HG03439 (cell line): ENCODE data around the gene DBX2.
"Not testable (repeated sequence)": the region's sequence is repeated elsewhere in the genome, so short reads cannot be mapped to it uniquely, and the experiment has no call there.

ENCODE experiments used
- ATAC-seq: cut with Tn5 transposase; IDR thresholded peaks from one replicate; pipeline ENCODE4 v1.9.1; 2021; ENCODE audit warnings: mild to moderate bottlenecking, moderate library complexity; ENCODE audit not compliant: unreplicated experiment

Gene DBX2

DNA sequence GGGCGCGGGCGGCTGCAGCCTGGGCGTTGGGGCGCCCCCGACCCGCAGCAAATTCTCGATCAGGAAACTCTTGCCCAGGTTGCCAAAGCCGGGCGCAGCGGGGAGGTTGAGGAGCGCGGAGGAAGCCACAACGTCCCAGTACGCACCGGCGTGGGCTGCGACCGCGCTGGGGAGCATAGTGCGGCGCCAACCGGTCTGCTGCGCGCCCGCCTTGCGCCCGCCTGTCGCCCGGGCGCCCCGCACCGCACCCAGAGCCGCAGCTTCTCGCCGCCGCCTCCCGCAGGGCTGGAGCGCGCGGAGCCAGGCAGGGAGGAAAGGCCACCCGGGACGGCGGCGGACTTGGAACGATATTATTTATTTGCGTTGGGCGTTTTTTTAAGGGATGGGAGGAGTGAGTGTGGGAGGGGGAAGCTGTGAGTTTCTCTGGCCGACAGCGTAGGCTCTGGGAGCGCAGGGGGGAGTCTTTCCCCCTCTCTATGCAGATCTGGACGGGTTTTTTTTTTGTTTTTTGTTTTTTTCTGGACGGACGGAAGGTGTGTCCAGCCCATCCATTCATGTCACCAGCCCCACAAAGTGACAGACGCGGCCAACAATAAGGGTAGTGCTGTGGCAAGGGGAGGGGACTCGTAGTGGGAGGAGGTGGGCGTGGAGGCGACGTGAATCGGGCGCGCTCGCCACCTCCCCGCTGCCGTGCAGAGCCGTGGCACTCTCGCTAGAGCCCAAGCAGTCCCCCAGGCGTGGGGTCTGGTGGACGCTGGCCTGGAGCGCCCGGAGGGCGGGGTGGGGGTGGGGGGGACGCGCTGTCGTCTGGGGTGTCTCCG lies at the start of gene DBX2:
TSS of gene DBX2 (minus strand) at position 349 of the 821 bp plus-strand sequence. CDS start at position 177, 172 bp downstream.
- no peak for ATAC-seq

DNA sequence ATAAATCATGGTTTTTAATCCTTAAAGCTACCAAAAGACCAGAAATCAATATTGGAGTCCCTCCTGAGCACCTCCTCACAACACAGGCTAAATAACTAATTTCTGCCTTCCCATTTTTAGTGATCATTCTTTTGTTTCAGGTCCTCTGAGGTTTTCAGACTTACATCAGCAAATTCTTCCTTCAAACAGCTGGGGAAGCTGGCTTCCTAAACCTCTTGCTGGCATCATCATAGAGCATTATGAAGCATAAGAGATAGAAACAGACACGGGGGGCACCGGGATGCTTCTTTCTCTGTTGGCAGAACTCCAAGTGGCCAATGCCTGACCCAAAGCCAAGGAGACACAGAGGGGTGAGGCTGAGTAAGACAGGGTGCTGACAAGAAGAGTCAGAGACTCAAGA lies 47.9 kb upstream of the DBX2 start:
- no peak for ATAC-seq

DNA sequence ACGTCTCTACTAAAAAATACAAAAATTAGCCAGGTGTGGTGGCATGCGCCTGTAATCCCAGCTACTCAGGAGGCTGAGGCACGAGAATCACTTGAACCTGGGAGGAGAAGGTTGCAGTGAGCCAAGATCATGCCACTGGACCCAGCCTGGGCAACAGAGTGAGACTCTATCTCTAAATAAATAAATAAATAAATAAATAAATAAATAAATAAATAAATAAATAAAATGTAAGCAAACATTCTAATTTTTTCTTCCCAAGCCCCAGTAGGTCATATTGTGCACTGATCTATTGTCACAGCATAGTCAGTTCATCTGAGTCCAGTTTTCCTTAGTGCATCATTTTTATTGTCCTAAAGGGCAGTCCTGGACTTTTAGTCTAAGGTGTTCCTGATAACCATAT lies 44.5 kb upstream of the DBX2 start:
- ATAC-seq, result not testable (repeated sequence)

- no peak for ATAC-seq
Measured at GRCh38 chr12:45093051-45093450, 42.2 kb upstream of the DBX2 start.

GRCh38 chr12:45089411-45090075 lies 38.6 kb upstream of the DBX2 start:
- no peak for ATAC-seq

GRCh38 chr12:45088608-45089007 lies 37.7 kb upstream of the DBX2 start:
- ATAC-seq, result no peak

DNA sequence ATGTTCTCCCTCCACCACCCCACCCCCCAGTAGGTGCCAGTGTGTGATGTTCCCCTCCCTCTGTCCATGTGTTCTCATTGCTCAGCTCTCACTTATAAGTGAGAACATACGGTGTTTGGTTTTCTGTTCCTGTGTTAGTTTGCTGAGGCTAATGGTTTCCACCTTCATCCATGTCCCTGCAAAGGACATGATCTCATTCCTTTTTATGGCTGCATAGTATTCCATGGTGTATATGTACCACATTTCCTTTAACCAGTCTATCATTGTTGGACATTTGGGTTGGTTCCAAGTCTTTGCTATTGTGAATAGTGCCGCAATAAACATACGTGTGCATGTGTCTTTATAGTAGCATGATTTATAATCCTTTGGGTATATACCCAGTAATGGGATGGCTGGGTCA lies 33.3 kb upstream of the DBX2 start:
- not testable (repeated sequence) for ATAC-seq

GRCh38 chr12:45077251-45077650 lies 26.4 kb upstream of the DBX2 start:
- ATAC-seq, result no peak

DNA sequence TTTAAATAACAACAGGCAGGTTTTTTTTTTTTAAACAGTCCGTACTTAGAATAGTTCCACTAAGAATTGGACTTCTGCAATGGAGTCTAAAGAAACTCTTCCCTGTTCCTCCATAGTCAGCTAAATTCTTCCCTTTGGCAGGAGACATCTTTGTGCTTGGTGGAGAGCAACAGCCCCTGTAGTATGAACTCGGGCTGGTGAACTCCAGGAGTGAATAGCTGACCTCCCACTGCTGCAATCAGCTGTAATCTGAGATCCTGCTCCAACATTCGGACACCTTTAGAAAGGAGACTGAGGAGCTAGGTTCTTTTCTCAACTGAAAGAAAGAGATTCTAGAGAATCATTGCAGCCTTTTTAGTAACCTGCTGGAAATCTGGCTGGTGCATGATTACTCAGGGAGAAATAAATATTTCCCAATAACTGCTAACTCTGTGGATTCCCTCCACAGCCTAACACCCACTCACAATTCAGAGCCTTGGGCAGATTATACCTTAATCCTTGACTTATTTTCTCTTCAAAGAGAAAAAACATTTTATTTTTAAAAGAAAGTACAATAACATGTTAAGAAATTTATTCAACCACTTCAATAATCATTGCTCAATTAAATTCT lies 25.6 kb upstream of the DBX2 start:
- no peak for ATAC-seq

GRCh38 chr12:45075587-45076282 lies 24.8 kb upstream of the DBX2 start:
- no peak for ATAC-seq

- no peak for ATAC-seq
Measured at GRCh38 chr12:45065125-45065626, 14.3 kb upstream of the DBX2 start.

DNA sequence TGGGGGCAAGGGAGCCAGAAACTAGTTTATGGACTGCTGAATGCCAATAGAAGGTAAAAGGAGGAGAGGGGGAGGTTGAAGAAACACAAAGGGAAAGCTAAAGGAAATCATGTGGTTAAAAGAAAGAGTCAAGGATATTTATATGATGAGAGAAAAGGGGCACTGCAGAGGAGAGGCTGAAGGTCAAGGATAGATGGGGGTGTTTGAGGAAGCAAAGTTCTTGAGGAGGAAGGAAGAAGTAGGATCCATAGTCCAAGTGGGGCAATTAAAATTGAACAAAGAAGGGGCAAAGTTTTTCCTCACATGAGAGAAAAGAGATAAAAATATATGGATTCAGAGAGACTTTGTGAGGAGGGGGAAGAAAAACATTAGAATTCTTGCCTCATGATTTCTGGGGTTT lies 10.1 kb upstream of the DBX2 start:
- no peak for ATAC-seq

- no peak for ATAC-seq
Measured at GRCh38 chr12:45051572-45052125, 750 bp upstream of the DBX2 start.

- no peak for ATAC-seq
Measured at GRCh38 chr12:45049912-45050750, 768 bp downstream of the DBX2 start.

DNA sequence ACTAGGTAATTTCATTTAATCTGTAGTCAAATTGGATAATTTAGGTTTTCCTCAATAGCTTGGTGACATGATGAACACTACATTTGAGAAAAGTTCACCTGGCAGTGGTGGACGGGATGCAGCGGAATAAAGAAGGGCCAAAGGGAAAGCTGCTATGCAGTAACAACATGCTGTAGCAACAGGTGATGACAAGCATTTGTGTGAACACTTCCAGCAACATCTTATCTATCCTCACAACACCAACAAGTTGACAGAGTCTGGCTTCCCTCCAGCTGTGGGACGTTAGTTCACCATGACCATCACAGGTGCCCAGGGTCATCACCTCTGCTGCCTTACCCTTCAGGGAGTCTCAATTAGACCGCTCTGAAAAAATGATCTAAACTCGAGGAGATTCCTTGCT lies 8.3 kb downstream of the DBX2 start:
- ATAC-seq, result no peak

- no peak for ATAC-seq
Measured at GRCh38 chr12:45040977-45041376, 9.9 kb downstream of the DBX2 start.

DNA sequence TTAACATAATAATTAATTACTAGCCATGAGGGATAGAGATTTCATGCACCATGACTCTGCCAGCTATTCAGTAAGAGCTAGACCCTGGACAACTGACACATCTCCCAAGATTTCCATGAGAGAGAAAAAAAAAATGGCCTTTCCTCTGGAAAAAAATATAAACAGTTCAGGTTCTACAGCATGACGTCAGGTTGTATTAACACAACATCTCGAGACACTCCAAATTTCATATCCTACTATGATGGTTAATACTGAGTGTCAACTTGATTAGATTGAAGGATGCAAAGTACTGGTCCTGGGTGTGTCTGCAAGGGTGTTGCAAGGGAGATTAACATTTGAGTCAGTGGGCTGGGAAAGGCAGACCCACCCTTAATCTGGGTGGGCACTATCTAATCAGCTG lies 11.1 kb downstream of the DBX2 start:
- no peak for ATAC-seq

DNA sequence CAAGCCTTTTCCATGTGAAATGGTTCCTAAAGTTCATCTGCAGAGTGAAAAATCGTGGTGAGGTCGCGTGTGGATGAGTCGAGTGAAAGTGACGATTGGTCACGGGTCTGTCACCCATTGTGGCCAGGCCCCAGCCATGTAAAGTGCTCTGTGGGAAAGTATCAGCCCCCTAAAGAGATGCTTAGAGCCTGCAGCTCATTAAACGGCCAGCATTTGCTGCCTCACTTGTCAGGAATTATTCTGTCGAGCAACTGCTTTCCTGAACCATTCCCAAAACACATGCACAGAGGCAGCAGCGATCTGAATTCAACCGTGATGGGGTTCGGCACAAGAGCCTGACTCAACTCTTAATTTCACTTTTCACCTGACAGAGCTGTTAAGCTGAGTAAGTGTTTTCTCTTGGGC lies 16.0 kb downstream of the DBX2 start:
- no peak for ATAC-seq

GRCh38 chr12:45017916-45018315 lies 33.0 kb downstream of the DBX2 start:
- ATAC-seq, result no peak

GRCh38 chr12:45014396-45014795 lies 36.5 kb downstream of the DBX2 start:
- no peak for ATAC-seq
